NT2/D1 (cell line): ENCODE data around the gene STRBP.
A peak's percentile ranks its signal among the peaks of the same experiment; 100 is the strongest.
"Not testable (repeated sequence)": the region's sequence is repeated elsewhere in the genome, so short reads cannot be mapped to it uniquely, and the experiment has no call there.

ENCODE experiments used
- DNase-seq: peaks from one replicate; pipeline ENCODE4 v3.0.0-alpha.2; 2011; ENCODE audit warnings: low read depth, low spot score
- H3K27me3 ChIP-seq: 2 replicates; pipeline ENCODE4 v1.6.0; 2011; ENCODE audit warnings: mild to moderate bottlenecking; ENCODE audit not compliant: insufficient read length, insufficient read depth
- H3K36me3 ChIP-seq: 2 replicates; pipeline ENCODE4 v1.6.1; 2011; ENCODE audit warnings: mild to moderate bottlenecking, low read length, mixed read lengths; ENCODE audit not compliant: insufficient read depth, insufficient read length
- H3K4me1 ChIP-seq: 2 replicates; pipeline ENCODE4 v1.5.1; 2011; ENCODE audit not compliant: insufficient read depth, insufficient read length
- H3K4me3 ChIP-seq: 2 replicates; pipeline ENCODE4 v1.5.1; 2011; ENCODE audit warnings: low read depth; ENCODE audit not compliant: insufficient read length
- H3K9ac ChIP-seq: 2 replicates; pipeline ENCODE4 v1.6.0; 2011; ENCODE audit warnings: low read depth; ENCODE audit not compliant: insufficient read length
- H3K9me3 ChIP-seq: 2 replicates; pipeline ENCODE4 v1.5.1; 2011; ENCODE audit warnings: mild to moderate bottlenecking, low read length; ENCODE audit not compliant: insufficient read depth
- SUZ12 ChIP-seq: IDR thresholded peaks from 2 replicates; pipeline ENCODE4 v1.6.1; 2011; ENCODE audit not compliant: insufficient read length, insufficient read depth; ENCODE audit errors: extremely low read depth
- YY1 ChIP-seq: IDR thresholded peaks from 2 replicates; pipeline ENCODE4 v1.6.1; 2011; ENCODE audit not compliant: insufficient read length, insufficient read depth
- ZNF274 ChIP-seq: IDR thresholded peaks from 2 replicates; pipeline ENCODE4 v1.6.1; 2011; ENCODE audit warnings: mild to moderate bottlenecking, low read depth, low read length

Gene STRBP

DNA sequence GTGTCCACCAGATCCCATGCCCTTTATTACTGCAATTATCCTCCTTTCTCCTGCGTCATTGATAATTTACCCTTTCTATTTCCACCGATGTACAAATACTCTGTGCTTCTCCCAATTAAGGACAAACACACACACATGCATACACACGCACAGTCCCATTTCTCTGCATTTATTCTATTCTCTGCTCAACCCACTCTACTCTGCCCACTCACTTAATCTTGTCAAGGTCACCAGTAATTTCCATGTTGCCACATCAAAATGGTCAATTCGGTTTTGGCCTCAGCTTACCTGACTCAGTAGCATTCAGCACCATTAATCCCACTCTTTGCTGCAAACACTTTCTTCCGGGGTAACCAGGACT lies 14.6 kb upstream of the STRBP start:
- no peak overlapping the region for H3K9ac ChIP-seq
- TF ChIP-seq YY1 (no peak), SUZ12 (no peak), ZNF274 (no peak)
- H3K27me3 ChIP-seq = no peaks in the 10 kb centered on the region
- no peaks in the 10 kb centered on the region for H3K4me1 ChIP-seq
- no peaks in the 10 kb centered on the region for H3K9me3 ChIP-seq
- H3K4me3 ChIP-seq = no peak overlapping the region
- DNase-seq = no peak
- H3K36me3 ChIP-seq = no peaks in the 10 kb centered on the region

DNA sequence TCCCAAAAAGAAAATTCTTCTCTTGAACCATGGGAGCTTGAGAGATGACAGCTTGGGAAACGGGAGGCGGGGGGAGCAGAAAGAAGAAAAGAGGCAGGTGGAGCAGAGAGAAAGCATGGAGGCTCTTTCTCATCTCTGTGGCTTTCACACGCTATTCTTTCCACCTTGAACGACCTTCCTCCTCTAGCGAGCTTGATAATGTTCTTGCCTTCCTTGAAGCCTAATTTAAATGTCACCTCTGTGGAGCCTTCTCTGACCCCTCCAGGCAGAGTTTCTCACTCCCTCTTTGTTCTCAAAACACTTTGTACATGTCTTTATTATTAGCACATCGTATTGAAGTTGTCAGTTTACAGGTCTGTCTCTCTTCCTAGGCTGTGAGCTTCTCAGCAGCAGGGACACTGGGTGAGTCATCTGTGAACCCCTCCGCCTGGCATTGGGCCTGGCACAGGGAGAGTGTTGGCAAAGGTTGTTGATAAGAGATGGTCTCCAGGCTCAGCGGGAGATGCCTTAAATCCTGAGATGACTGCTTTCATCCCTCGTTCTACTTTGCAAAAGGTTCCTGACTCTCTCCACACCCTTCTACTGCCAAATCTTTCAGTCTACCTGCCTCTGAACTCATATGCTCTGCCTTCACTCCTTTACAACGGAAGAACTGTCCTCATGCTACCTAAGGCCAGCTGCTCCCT lies 14.1 kb upstream of the STRBP start:
- H3K27me3 ChIP-seq = no peaks in the 10 kb centered on the region
- H3K9me3 ChIP-seq = no peaks in the 10 kb centered on the region
- TF ChIP-seq ZNF274 = no peak
- TF ChIP-seq SUZ12 = no peak
- no peak for TF ChIP-seq YY1
- no peak overlapping the region for H3K9ac ChIP-seq
- no peak overlapping the region for H3K4me3 ChIP-seq
- no peak for DNase-seq
- H3K4me1 ChIP-seq = no peaks in the 10 kb centered on the region
- H3K36me3 ChIP-seq = no peaks in the 10 kb centered on the region

DNA sequence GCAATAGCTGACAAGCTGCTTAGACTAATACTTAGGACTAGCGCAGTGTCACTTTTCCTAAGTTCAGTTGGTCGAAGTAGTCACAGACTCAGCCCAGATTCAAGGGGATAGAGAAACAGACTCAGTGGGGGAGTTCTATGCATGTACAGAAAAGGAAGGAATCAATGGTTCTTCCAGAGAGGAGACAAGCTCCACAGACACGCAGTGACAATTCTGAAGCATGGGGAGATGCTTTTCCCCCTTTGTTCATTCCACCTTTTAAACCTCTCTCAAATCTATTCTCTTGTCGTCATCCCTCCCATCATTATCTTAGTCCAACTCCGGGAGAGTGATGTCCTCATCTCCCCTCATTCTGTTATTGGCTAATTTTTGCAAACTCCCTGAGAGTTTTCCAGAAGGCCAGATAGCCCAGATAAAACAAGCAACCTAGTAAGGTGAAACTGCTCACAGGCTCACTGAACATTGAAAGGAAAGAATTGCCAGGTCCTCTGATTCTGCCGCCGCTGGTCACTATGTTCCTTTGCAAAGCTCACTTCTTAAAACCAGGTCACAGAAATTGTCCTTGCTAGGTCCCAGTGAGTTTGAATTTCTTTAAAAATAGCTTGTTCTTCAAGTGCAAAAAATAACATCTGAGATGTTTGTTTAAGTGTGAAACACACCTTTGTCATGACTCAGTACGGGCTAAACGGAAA lies 13.4 kb upstream of the STRBP start:
- H3K4me3 ChIP-seq = no peak overlapping the region
- no peaks in the 10 kb centered on the region for H3K4me1 ChIP-seq
- no peaks in the 10 kb centered on the region for H3K36me3 ChIP-seq
- no peak overlapping the region for H3K9ac ChIP-seq
- no peaks in the 10 kb centered on the region for H3K9me3 ChIP-seq
- DNase-seq = no peak
- no peak for TF ChIP-seq SUZ12
- no peak for TF ChIP-seq YY1
- TF ChIP-seq ZNF274 = no peak
- H3K27me3 ChIP-seq = no peaks in the 10 kb centered on the region

DNA sequence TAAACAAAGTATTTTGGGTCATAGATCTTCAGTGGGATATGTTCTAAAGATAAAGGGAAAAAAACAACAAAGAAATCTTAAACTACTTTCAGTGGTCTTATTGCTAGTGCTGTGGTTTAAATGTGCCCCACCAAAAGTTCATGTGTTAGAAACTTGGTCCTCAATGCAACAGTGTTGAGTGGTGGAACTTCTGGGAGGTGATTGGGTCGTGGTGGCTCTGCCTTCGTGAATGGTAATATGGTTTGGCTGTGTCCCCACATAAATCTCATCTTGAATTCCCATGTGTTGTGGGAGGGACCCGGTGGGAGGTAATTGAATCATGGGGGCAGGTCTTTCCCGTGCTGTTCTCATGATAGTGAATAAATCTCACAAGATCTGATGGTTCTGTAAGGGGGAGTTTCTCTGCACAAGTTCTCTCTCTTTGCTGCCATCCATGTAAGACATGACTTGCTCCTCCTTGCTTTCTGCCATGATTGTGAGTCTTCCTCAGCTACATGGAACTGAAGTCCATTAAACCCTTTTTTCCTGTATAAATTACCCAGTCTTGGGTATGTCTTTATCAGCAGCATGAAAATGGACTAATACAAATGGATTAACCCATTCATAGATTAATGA lies 10.6 kb upstream of the STRBP start:
- H3K9ac ChIP-seq, H3K4me1 ChIP-seq, H3K9me3 ChIP-seq, H3K27me3 ChIP-seq, H3K4me3 ChIP-seq, DNase-seq, H3K36me3 ChIP-seq: not testable (repeated sequence)

DNA sequence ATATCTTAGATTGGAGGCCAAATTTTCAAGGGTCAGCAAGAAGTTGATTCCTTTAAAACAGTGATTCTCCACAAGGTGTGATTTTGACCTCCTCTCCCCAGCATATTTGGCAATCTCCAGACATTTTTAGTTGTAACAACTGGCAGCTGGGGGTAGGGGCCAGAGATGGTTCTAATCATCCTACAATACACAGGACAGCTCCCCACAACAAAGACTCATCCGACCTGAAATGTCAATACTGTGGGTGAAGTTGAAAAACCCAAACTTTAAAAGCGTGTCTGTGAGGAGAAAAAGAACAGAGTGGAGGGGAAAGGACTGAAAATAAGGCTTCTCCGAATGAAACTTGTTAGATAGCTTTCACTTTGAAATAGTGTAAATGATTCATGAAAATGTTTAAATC lies 10.0 kb upstream of the STRBP start:
- no peaks in the 10 kb centered on the region for H3K36me3 ChIP-seq
- no peak for DNase-seq
- TF ChIP-seq YY1 (no peak), ZNF274 (no peak), SUZ12 (no peak)
- peaks cover 2% of the 10 kb centered on the region for H3K4me1 ChIP-seq
- H3K4me3 ChIP-seq = no peak overlapping the region
- H3K9ac ChIP-seq = no peak overlapping the region
- H3K27me3 ChIP-seq = no peaks in the 10 kb centered on the region
- no peaks in the 10 kb centered on the region for H3K9me3 ChIP-seq

DNA sequence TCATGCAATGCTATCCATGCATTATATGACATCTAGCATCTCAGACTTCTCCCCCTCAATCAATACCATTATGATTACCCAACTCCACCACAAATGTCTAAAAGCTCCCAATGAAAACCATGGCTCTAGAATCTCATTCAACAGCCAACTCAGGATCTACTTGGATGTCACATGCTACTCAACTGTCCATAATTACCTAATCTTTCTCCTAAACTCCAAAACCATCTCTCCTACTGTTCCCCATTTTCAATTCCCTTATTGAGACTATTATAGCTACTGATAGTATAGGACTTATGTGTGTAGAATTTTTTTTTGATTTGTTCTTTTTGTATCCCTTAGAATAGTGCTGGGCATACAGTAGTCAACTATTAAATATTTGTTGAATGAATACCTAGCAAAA lies 8.2 kb upstream of the STRBP start:
- Histone ChIP-seq H3K36me3 (no peaks in the 10 kb centered on the region), H3K4me1 (peaks cover 2% of the 10 kb centered on the region), H3K9me3 (no peaks in the 10 kb centered on the region), H3K9ac (no peak overlapping the region), H3K27me3 (no peaks in the 10 kb centered on the region), H3K4me3 (no peak overlapping the region)
- DNase-seq = no peak
- TF ChIP-seq YY1 (no peak), ZNF274 (no peak), SUZ12 (no peak)

DNA sequence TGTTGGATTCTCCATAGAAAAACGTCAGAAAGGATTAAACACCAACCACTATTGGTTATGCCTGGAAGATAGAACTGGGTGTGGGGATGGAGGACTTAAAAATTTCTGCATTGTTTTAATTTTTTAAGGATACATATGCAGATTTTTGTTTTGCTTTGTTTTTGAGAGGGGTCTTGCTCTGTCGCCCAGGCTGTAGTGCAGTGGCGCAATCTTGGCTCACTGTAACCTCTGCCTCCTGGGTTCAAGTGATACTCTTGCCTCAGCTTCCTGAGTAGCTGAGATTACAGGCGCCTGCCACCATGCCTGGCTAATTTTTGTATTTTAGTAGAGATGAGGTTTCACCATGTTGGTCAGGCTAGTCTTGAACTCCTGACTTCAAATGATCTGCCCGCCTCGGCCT lies 2.7 kb upstream of the STRBP start:
- DNase-seq, H3K9ac ChIP-seq, H3K4me1 ChIP-seq, H3K4me3 ChIP-seq, H3K36me3 ChIP-seq, H3K9me3 ChIP-seq: not testable (repeated sequence)
- H3K27me3 ChIP-seq = peaks cover 20% of the 10 kb centered on the region

DNA sequence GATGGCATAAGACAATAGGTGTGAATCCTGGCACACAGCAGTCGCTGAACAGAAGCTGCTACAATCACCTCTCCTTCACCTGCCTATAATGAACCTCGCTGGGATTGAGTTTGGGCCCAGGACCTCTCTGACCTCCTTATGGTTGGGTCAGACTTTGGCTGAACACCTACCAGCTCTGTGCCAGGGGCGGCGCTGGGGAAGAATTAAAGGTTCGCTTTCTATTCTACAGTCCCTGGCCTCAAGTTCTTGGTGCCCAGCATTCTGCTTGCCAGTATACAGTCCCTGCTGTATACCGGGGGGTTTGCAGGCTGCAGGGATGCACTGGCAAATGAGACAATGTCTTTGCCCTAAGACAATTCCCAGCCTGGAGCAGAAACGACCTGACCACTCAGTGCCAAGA lies 895 bp upstream of the STRBP start:
- TF ChIP-seq ZNF274 = no peak
- TF ChIP-seq YY1 = no peak
- TF ChIP-seq SUZ12 = no peak
- no peak for DNase-seq
- Histone ChIP-seq H3K36me3 (no peaks in the 10 kb centered on the region), H3K9ac (peak overlapping the region; percentile 74), H3K4me1 (peaks cover 5% of the 10 kb centered on the region), H3K9me3 (no peaks in the 10 kb centered on the region), H3K4me3 (peak overlapping the region; percentile 64), H3K27me3 (peaks cover 20% of the 10 kb centered on the region)
